PFSK-1 (cell line): Measurements from ENCODE around the gene ERC2.

ENCODE experiments used
- FOXP2 ChIP-seq: optimal IDR thresholded peaks from 2 replicates; pipeline ENCODE3; 2011; ENCODE audit warnings: borderline replicate concordance, control low read depth, inconsistent platforms; ENCODE audit not compliant: insufficient read depth; ENCODE audit errors: extremely low read length, extremely low read depth
- POLR2AphosphoS5 ChIP-seq: IDR thresholded peaks from 2 replicates; pipeline ENCODE4 v1.6.1; 2012; ENCODE audit warnings: low read depth, mild to moderate bottlenecking, control low read depth, low read length, moderate library complexity
- SIN3A ChIP-seq: IDR thresholded peaks from 2 replicates; pipeline ENCODE4 v1.6.1; 2012; ENCODE audit warnings: mild to moderate bottlenecking, low read length, moderate library complexity, borderline replicate concordance; ENCODE audit not compliant: insufficient read depth
- TAF1 ChIP-seq: IDR thresholded peaks from 2 replicates; pipeline ENCODE4 v1.6.1; 2012; ENCODE audit warnings: low read length, control low read depth, borderline replicate concordance; ENCODE audit not compliant: insufficient read depth
- TF ChIP-seq, protein P1 (sequence below), 2 experiments: IDR thresholded peaks; 2 replicates each; pipeline versions ENCODE4 v1.6.1 to v1.8.0; 2011 to 2012; ENCODE audit warnings: low read depth in 2 of 2, low read length in 2 of 2, control low read depth in 1 of 2, inconsistent platforms in 1 of 2, mild to moderate bottlenecking in 1 of 2, moderate library complexity in 1 of 2; ENCODE audit not compliant: insufficient read depth in 1 of 2

The ERC2 gene

DNA sequence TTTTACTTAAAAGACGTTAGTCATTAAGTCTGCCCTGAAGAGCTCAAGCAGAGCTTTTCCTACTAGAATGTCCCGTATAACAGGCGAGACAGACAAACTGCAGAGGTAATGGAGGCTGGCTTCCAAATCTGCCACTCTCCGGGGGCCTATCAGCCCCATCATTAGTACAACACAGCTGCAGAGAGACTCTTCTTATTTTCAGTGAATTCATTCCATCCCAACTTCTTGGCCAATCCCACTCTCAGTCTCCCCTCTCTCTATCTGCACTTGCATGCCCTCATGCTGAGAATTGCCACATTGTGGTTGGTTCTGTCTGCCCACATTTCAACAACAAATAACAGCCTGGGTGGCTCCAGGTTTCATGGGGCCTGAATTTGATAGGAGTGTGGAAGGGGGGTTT, 412.7 kb downstream of the ERC2 start:
- TF ChIP-seq, protein P1, sequence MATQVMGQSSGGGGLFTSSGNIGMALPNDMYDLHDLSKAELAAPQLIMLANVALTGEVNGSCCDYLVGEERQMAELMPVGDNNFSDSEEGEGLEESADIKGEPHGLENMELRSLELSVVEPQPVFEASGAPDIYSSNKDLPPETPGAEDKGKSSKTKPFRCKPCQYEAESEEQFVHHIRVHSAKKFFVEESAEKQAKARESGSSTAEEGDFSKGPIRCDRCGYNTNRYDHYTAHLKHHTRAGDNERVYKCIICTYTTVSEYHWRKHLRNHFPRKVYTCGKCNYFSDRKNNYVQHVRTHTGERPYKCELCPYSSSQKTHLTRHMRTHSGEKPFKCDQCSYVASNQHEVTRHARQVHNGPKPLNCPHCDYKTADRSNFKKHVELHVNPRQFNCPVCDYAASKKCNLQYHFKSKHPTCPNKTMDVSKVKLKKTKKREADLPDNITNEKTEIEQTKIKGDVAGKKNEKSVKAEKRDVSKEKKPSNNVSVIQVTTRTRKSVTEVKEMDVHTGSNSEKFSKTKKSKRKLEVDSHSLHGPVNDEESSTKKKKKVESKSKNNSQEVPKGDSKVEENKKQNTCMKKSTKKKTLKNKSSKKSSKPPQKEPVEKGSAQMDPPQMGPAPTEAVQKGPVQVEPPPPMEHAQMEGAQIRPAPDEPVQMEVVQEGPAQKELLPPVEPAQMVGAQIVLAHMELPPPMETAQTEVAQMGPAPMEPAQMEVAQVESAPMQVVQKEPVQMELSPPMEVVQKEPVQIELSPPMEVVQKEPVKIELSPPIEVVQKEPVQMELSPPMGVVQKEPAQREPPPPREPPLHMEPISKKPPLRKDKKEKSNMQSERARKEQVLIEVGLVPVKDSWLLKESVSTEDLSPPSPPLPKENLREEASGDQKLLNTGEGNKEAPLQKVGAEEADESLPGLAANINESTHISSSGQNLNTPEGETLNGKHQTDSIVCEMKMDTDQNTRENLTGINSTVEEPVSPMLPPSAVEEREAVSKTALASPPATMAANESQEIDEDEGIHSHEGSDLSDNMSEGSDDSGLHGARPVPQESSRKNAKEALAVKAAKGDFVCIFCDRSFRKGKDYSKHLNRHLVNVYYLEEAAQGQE (IDR thresholded peaks at IDR 0.05; ENCODE audit: insufficient read depth in 1 of 2, low read depth in 2 of 2, low read length in 2 of 2), result no peak
- TF ChIP-seq POLR2AphosphoS5, result no peak

DNA sequence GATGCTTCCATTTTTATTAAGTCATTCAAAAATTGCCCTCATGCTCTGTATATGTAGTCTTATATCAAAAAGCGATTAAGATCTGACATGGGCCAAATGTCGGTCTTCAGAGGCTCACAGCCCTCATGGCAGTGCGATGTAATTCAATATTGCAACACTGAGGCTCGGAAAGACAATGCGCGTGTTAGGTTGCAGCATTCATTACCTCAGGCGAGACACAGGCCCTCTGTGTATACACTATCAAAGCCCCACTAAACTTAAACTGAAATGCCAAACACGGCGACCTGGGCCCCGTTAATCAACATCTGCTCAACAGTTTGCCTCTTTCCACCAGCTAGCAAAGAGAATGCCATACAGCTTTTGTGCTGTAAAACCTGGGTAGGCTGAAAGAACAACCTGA, 413.4 kb downstream of the ERC2 start:
- TF ChIP-seq POLR2AphosphoS5 (no peak), FOXP2 (peak; percentile 29)

DNA sequence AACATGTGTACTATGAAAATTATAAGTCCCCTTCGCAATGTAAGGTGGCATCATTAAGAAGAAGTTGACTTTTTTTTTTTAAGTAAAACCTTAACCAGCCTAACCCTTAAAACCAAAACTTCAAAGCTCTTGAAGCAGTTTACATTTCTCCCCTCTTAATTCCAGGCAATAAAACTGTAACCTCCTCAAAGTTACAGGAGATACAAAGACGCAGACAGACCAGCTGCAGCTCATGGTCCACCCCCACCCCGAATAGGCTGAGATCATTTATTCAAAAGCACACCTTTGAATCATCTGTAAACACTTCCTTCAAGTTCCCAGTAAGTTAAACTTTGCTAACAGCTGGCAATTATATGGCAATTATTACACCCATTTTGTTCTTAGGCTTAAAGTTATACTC, 414.5 kb downstream of the ERC2 start:
- TF ChIP-seq, protein P1 (IDR thresholded peaks at IDR 0.05; ENCODE audit: insufficient read depth in 1 of 2, low read depth in 2 of 2, low read length in 2 of 2), result no peak
- no peak for TF ChIP-seq POLR2AphosphoS5
- no peak for TF ChIP-seq FOXP2
- TF ChIP-seq TAF1, result no peak
- no peak for TF ChIP-seq SIN3A

DNA sequence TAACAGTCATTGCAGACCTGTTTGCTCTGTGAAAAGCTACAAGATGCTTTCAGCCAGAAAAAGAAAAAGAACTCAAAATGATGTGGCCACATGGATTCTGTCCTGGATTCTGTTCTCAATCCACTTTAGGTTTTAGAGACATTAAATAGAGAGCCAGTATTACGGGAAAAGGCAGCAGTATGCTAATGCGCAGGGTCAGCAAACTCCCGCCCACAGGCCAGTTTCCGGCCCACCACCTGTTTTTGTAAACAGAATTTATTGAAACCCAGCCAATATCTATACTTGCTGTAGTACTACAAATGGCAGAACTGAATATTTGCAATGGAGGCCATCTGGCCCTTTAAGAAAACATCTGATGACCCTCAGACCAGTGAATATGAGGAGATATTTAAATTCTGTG, 416.1 kb downstream of the ERC2 start:
- TF ChIP-seq POLR2AphosphoS5, result no peak
- TF ChIP-seq, protein P1 (IDR thresholded peaks at IDR 0.05; ENCODE audit: insufficient read depth in 1 of 2, low read depth in 2 of 2, low read length in 2 of 2), result no peak
- TF ChIP-seq FOXP2, result peak; percentile 24

DNA sequence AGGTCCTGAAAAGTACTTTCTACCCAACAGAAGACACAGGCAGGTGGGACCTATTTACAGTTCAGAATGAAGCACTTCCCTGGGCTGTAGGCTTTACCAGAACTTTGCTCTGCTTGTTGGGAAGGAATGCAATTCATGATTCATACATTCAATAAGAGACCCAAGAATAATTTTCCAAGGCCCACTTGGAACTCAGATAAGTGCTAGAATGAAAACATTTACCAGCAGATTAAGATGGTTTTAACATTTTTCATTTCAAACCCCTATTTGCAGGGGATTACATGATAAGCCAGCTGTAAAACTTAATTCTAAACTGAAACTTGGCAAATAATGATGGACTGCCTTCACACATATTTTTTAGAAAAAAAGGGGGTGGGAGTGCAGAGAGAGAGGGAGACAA, 417.2 kb downstream of the ERC2 start:
- TF ChIP-seq, protein P1 (IDR thresholded peaks at IDR 0.05; ENCODE audit: insufficient read depth in 1 of 2, low read depth in 2 of 2, low read length in 2 of 2), result no peak
- no peak for TF ChIP-seq FOXP2
- no peak for TF ChIP-seq TAF1

DNA sequence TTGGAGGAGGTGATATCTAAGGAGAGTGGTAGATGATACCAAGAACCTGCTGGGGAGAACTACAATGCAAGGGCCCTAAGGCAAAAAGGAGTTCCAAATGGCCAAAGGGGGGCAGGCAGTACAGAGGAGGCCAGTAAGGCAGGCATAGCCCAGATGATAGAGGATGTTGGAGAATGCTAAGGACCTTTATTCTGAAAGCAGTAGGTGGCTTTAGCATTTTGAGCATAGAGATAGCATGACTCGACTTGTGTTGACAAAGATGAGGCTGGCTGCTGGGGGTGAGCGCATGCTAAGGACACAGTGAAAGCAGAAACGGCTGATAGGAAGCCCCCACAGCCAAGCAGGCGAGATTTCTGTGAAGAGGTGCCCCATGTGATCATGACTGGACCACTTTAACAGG, 419.3 kb downstream of the ERC2 start:
- TF ChIP-seq TAF1 (no peak), POLR2AphosphoS5 (no peak)
- TF ChIP-seq, protein P1 (IDR thresholded peaks at IDR 0.05; ENCODE audit: insufficient read depth in 1 of 2, low read depth in 2 of 2, low read length in 2 of 2), result no peak
